K562 (cell line): ENCODE results near the gene GPX7. TPM values are rescaled to one million over a fixed set of nuclear protein-coding genes. Genes with fewer than 3 reads are reported as not detected.
A peak's percentile ranks its signal among the peaks of the same experiment; 100 is the strongest.

Experiments
- ATAC-seq: fragments of 200-7000 bp; cut with Tn5 transposase; 3 replicates; pipeline ENCODE4 v1.9.1; 2020; ENCODE audit warnings: moderate library complexity
- BruUV-seq: library from RNA; stranded (reverse); fragments of 400-500 nt; replicated peaks from 2 replicates; lab custom pipeline; 2021; lab: Mats Ljungman, UMichigan
- CTCF ChIA-PET: fragments of 300-600 bp; formaldehyde crosslinking; extraction: SDS; loops from one replicate; lab custom pipeline; 2021; ENCODE audit warnings: low intra/inter-chr PET ratio; lab: Yijun Ruan, JAX
- POLR2A ChIA-PET: fragments of 300-600, 350-650 bp; sonication (Branson Sonifier 250); formaldehyde crosslinking; extraction: SDS; loops from one replicate; lab custom pipeline; 2021; ENCODE audit warnings: antibody characterized with exemption, inconsistent platforms; lab: Yijun Ruan, JAX
- DNase-seq, 4 experiments: peaks; one replicate each; pipeline versions ENCODE4 v3.0.0 to v3.0.0-alpha.2; 2011 to 2018; ENCODE audit warnings: low spot score in 3 of 4, mixed read lengths in 3 of 4; ENCODE audit errors: extremely low read depth in 1 of 4
- FAIRE-seq: peaks from 2 replicates; lab custom pipeline; 2011; peaks lifted over from hg19 to GRCh38; lab: Jason Lieb, UNC
- H2AFZ ChIP-seq: 2 replicates; pipeline ENCODE4 v1.6.0; 2011; ENCODE audit warnings: low read depth, low read length, control low read depth, inconsistent platforms
- H3K27ac ChIP-seq: fragments of 200-600 bp; 3 replicates; pipeline ENCODE4 v1.8.0; 2011; ENCODE audit warnings: low read depth, mild to moderate bottlenecking, control low read depth, inconsistent platforms, low read length, moderate library complexity, mixed read lengths; ENCODE audit errors: extremely low read depth
- H3K27me3 ChIP-seq, 2 experiments: fragments of 300-600 bp in 1 of 2; 2 replicates in 1 of 2; 3 replicates in 1 of 2; pipeline versions ENCODE4 v1.6.0 to v1.8.0; 2011; ENCODE audit warnings: inconsistent platforms in 2 of 2, low read length in 2 of 2, mild to moderate bottlenecking in 1 of 2, mixed read lengths in 1 of 2, moderate library complexity in 1 of 2; ENCODE audit not compliant: control insufficient read depth in 2 of 2, insufficient read depth in 2 of 2
- H3K36me3 ChIP-seq: fragments of 300-600 bp; 3 replicates; pipeline ENCODE4 v1.8.0; 2011; ENCODE audit warnings: mild to moderate bottlenecking, low read length, inconsistent platforms; ENCODE audit not compliant: control insufficient read depth, insufficient read depth
- H3K4me1 ChIP-seq, 2 experiments: fragments of 200-600 bp in 1 of 2; replicated peaks in 1 of 2; 2 replicates in 1 of 2; 3 replicates in 1 of 2; pipeline versions ENCODE4 v1.5.1 to v1.8.0; 2011; ENCODE audit warnings: inconsistent platforms in 2 of 2, low read length in 2 of 2, mild to moderate bottlenecking in 1 of 2, mixed read lengths in 1 of 2, moderate library complexity in 1 of 2; ENCODE audit not compliant: control insufficient read depth in 2 of 2, insufficient read depth in 2 of 2
- H3K4me2 ChIP-seq: 2 replicates; pipeline ENCODE4 v1.6.1; 2011; ENCODE audit warnings: low read length, control low read depth, inconsistent platforms, mixed read lengths; ENCODE audit not compliant: insufficient read depth
- H3K4me3 ChIP-seq: fragments of 200-600 bp; sonication (generic), shearing (Covaris generic); 2 replicates; pipeline ENCODE4 v1.5.1; 2016; ENCODE audit warnings: control low read depth, inconsistent platforms
- H3K79me2 ChIP-seq: fragments of 200-600 bp; 3 replicates; pipeline ENCODE4 v1.8.0; 2011; ENCODE audit warnings: low read length, inconsistent platforms; ENCODE audit not compliant: control insufficient read depth, insufficient read depth
- H3K9ac ChIP-seq, 2 experiments: 2 replicates each; pipeline versions ENCODE4 v1.6.0 to v1.6.1; 2011; ENCODE audit warnings: low read depth in 2 of 2, low read length in 2 of 2, control low read depth in 1 of 2, inconsistent platforms in 1 of 2, mild to moderate bottlenecking in 1 of 2, mixed read lengths in 1 of 2; ENCODE audit not compliant: insufficient read depth in 1 of 2
- H3K9me1 ChIP-seq: one replicate; pipeline ENCODE4 v1.6.0; 2011; ENCODE audit warnings: inconsistent platforms, mild to moderate bottlenecking, low read length, moderate library complexity; ENCODE audit not compliant: control insufficient read depth, insufficient read depth
- H3K9me3 ChIP-seq: replicated peaks from 2 replicates; pipeline ENCODE4 v1.5.1; 2011; ENCODE audit warnings: low read depth, low read length, inconsistent platforms; ENCODE audit not compliant: control insufficient read depth, insufficient read depth
- H4K20me1 ChIP-seq: replicated peaks from 2 replicates; pipeline ENCODE4 v1.6.1; 2011; ENCODE audit warnings: low read length, inconsistent platforms, mixed read lengths; ENCODE audit not compliant: control insufficient read depth, insufficient read depth
- ASH1L ChIP-seq: fragments of 450-650 bp; IDR thresholded peaks from 2 replicates; pipeline ENCODE4 v1.6.1; 2018; ENCODE audit warnings: borderline replicate concordance, mild to moderate bottlenecking, low read depth; ENCODE audit not compliant: partially characterized antibody
- COPS2 ChIP-seq: fragments of 450-650 bp; conservative IDR thresholded peaks from 2 replicates; pipeline ENCODE4 v1.6.1; 2016; ENCODE audit warnings: mild to moderate bottlenecking, moderate library complexity
- CTCF ChIP-seq, 3 experiments: IDR thresholded peaks in 2 of 3; conservative IDR thresholded peaks in 1 of 3; 2 replicates each; pipeline ENCODE4 v1.5.1; 2011 to 2012; ENCODE audit warnings: low read length in 3 of 3, mild to moderate bottlenecking in 3 of 3, control low read depth in 2 of 3, improper control_type of control experiment in 1 of 3, inconsistent platforms in 1 of 3, low read depth in 1 of 3, mixed read lengths in 1 of 3, moderate library complexity in 1 of 3; ENCODE audit not compliant: insufficient read depth in 2 of 3
- EHMT2 ChIP-seq: fragments of 450-650 bp; IDR thresholded peaks from 2 replicates; pipeline ENCODE4 v1.6.1; 2018; ENCODE audit warnings: antibody characterized with exemption
- JUN ChIP-seq, 2 experiments: sonication (generic) in 1 of 2; formaldehyde crosslinking in 1 of 2; IDR thresholded peaks; 2 replicates each; pipeline versions ENCODE4 v1.6.1 to v1.8.0; 2012 to 2022; ENCODE audit warnings: borderline replicate concordance in 2 of 2, mild to moderate bottlenecking in 2 of 2, improper control_type of control experiment in 1 of 2, low read depth in 1 of 2, low read length in 1 of 2, missing genetic modification reagents in 1 of 2
- KDM2B ChIP-seq: fragments of 250-450 bp; sonication (Bioruptor Pico); IDR thresholded peaks from 2 replicates; pipeline ENCODE4 v1.8.0; 2021; ENCODE audit warnings: mild to moderate bottlenecking, moderate library complexity
- MCM5 ChIP-seq: fragments of 450-650 bp; IDR thresholded peaks from 2 replicates; pipeline ENCODE4 v1.6.1; 2016; ENCODE audit warnings: low read depth
- MTA1 ChIP-seq: fragments of 450-650 bp; IDR thresholded peaks from 2 replicates; pipeline ENCODE4 v1.6.1; 2017; ENCODE audit warnings: borderline replicate concordance
- NCOA6 ChIP-seq: fragments of 450-650 bp; IDR thresholded peaks from 2 replicates; pipeline ENCODE4 v1.6.1; 2017; ENCODE audit warnings: mild to moderate bottlenecking
- NR2C1 ChIP-seq, 2 experiments: fragments of 450-650 bp; IDR thresholded peaks; 2 replicates each; pipeline ENCODE4 v1.6.1; 2017; ENCODE audit warnings: mild to moderate bottlenecking in 2 of 2, antibody characterized with exemption in 1 of 2, inconsistent platforms in 1 of 2, missing compliant biosample characterization in 1 of 2, missing genetic modification characterization in 1 of 2
- NRF1 ChIP-seq, 2 experiments: fragments of 450-650 bp; IDR thresholded peaks in 1 of 2; conservative IDR thresholded peaks in 1 of 2; 2 replicates each; pipeline ENCODE4 v1.6.1; 2014; ENCODE audit warnings: mild to moderate bottlenecking in 2 of 2
- PHTF2 ChIP-seq: fragments of 250-450 bp; sonication (Bioruptor Pico); IDR thresholded peaks from 2 replicates; pipeline ENCODE4 v1.5.0; 2021; ENCODE audit warnings: mild to moderate bottlenecking
- POU5F1 ChIP-seq: fragments of 150-350 bp; IDR thresholded peaks from 2 replicates; pipeline ENCODE4 v1.6.1; 2014; ENCODE audit warnings: borderline replicate concordance, low read length, low read depth, mild to moderate bottlenecking; ENCODE audit not compliant: partially characterized antibody
- PREB ChIP-seq: sonication (generic); formaldehyde crosslinking; IDR thresholded peaks from 2 replicates; pipeline ENCODE4 v1.8.1; 2023; ENCODE audit warnings: mild to moderate bottlenecking, missing genetic modification reagents
- RBM17 ChIP-seq: fragments of 200-400 bp; formaldehyde crosslinking; IDR thresholded peaks from 2 replicates; pipeline ENCODE4 v1.6.1; 2017; ENCODE audit warnings: low read depth, mild to moderate bottlenecking, low read length, borderline replicate concordance
- ZNF239 ChIP-seq: fragments of 250-450 bp; sonication (Bioruptor Pico); IDR thresholded peaks from 2 replicates; pipeline ENCODE4 v1.4.0; 2020; ENCODE audit warnings: mild to moderate bottlenecking
- ZNF263 ChIP-seq: sonication (generic); formaldehyde crosslinking; IDR thresholded peaks from 2 replicates; pipeline ENCODE4 v1.8.0; 2022; ENCODE audit warnings: mild to moderate bottlenecking, missing genetic modification reagents, borderline replicate concordance
- ZNF277 ChIP-seq: fragments of 250-450 bp; sonication (Bioruptor Pico); IDR thresholded peaks from 2 replicates; pipeline ENCODE4 v1.8.0; 2022; ENCODE audit warnings: inconsistent platforms, mild to moderate bottlenecking, moderate library complexity, borderline replicate concordance
- WGBS: fragments of 100-300 bp; shearing (Covaris generic); methylation state at CpG from one replicate; pipeline ENCODE4 v1.1.6; 2016; ENCODE audit warnings: low coverage, mixed read lengths; ENCODE audit not compliant: insufficient coverage; ENCODE audit errors: missing lambda C conversion rate; 5-methylcytosine and 5-hydroxymethylcytosine counted together
- in situ Hi-C: fragments of 300-500 bp; cut with MboI; formaldehyde crosslinking; loops from 4 replicates; pipeline ENCODE4 v1.15.0; 2018; ENCODE audit warnings: inconsistent platforms, mixed read lengths
- intact Hi-C: fragments of 100-400 bp; cut with micrococcal nuclease; formaldehyde crosslinking; loops from 2 replicates; pipeline ENCODE4 v1.14.2; 2022
- polyA plus RNA-seq, 8 experiments: library from polyadenylated mRNA; depleted of rRNA in 4 of 8; stranded (reverse) in 5 of 8; unstranded in 3 of 8; fragments of >200 nt; fragmentation: Nextera tagmentation in 2 of 8; fragmentation: Illumina TruSeq in 1 of 8; extraction: Ambion mirVana in 2 of 8; extraction: Trizol in 1 of 8; gene quantifications; 2 replicates each; pipeline versions ENCODE4 v1.2.1 to v1.2.3, GENCODE V29; 2011 to 2014; ENCODE audit warnings: inconsistent platforms in 1 of 8, missing spikeins in 1 of 8
- total RNA-seq, 7 experiments: library from RNA; depleted of rRNA in 6 of 7; stranded (reverse); fragments of >200 nt in 6 of 7; fragmentation: Illumina TruSeq in 2 of 7; extraction: Trizol in 2 of 7; gene quantifications; 2 replicates each; pipeline versions ENCODE4 v1.2.1 to v1.2.3, GENCODE V29; 2011 to 2021; ENCODE audit warnings: low replicate concordance in 1 of 7

Gene GPX7
- total and polyA plus RNA-seq, 9 of the 15 experiments (the other 6 are each of a cell fraction or from before 2014, with no cell fraction given), result 0.08 TPM; not detected in 8

GRCh38 chr1:52574594-52574993, 27.6 kb upstream of the GPX7 start:
- Histone ChIP-seq H3K36me3 (no peaks in the 10 kb centered on the region), H3K4me2 (no peak overlapping the region), H3K27me3 (no peaks in the 10 kb centered on the region), H3K9me3 (no peaks in the 10 kb centered on the region), H3K79me2 (no peaks in the 10 kb centered on the region), H3K9me1 (no peaks in the 10 kb centered on the region), H2AFZ (no peak overlapping the region), H3K9ac (no peak overlapping the region), H4K20me1 (no peaks in the 10 kb centered on the region), H3K4me1 (no peaks in the 10 kb centered on the region; a peak in 1 of 5 replicates), H3K4me3 (no peak overlapping the region), H3K27ac (no peak overlapping the region)
- FAIRE-seq (no peak), DNase-seq (peak in 1 of 4 experiments; percentile 44), ATAC-seq (0 out of 3 replicates have a peak, but pooled peaks have one; percentile 9)
- no TSS peak for BruUV-seq
- ChIA-PET POLR2A (interaction anchor here (0.7 to 1.4 kb wide), 2 partner anchors 10 to 22 kb away, joined by 3 to 4 read pairs; no protein-coding TSS in a partner anchor), CTCF (interaction anchor here (0.8 kb wide), 1 partner anchor 112 kb away, joined by 3 read pairs; no protein-coding TSS in a partner anchor)
- WGBS, result 0% methylated on average over 2 of the region's 2 CpGs
- in situ Hi-C loops (no loop called here), intact Hi-C loops (no loop called here)
- TF ChIP-seq CTCF (IDR thresholded peaks at IDR 0.05 in 2 of 3, conservative IDR thresholded peaks at IDR 0.05 in 1 of 3; ENCODE audit: insufficient read depth in 2 of 3, low read depth in 1 of 3, low read length in 3 of 3) (no peak), MCM5 (no peak), PHTF2 (CRISPR knock-in tag) (no peak), ZNF239 (CRISPR knock-in tag) (no peak), PREB (no peak), NR2C1 (IDR thresholded peaks at IDR 0.05) (no peak), NR2C1 (tag; IDR thresholded peaks at IDR 0.05) (no peak), ZNF277 (CRISPR knock-in tag) (no peak), ASH1L (no peak), EHMT2 (peak; percentile 78), NRF1 (conservative IDR thresholded peaks at IDR 0.05 in 1 of 2, IDR thresholded peaks at IDR 0.05 in 1 of 2) (0 out of 4 replicates have a peak, but pooled peaks of 1 of the 2 experiments have one; percentile 14), JUN (IDR thresholded peaks at IDR 0.05; ENCODE audit: borderline replicate concordance, low read depth, low read length) (peak; percentile 85), JUN (CRISPR knock-in tag; IDR thresholded peaks at IDR 0.05; ENCODE audit: borderline replicate concordance) (no peak), MTA1 (peak; percentile 23; the same call in 1 of the 2 replicates), KDM2B (CRISPR knock-in tag) (no peak), ZNF263 (CRISPR knock-in tag) (peak; percentile 44; the same call in 1 of the 2 replicates), POU5F1 (no peak), RBM17 (no peak), COPS2 (no peak), NCOA6 (no peak)
